Stimulated activated CD4-positive, alpha-beta T cell treated with anti-CD3 and anti-CD28 coated beads, TNF-alpha, amount 100 ng/mL, for 1 hour (primary cell): ENCODE results near the gene HIPK4.
"Not testable (repeated sequence)": the region's sequence is repeated elsewhere in the genome, so short reads cannot be mapped to it uniquely, and the experiment has no call there.

ENCODE experiments used
- DNase-seq, 3 donors: peaks; one replicate each; pipeline ENCODE4 v3.0.0-alpha.2; 2020; ENCODE audit warnings: low read depth in 3 of 3, low spot score in 1 of 3

HIPK4 gene

DNA sequence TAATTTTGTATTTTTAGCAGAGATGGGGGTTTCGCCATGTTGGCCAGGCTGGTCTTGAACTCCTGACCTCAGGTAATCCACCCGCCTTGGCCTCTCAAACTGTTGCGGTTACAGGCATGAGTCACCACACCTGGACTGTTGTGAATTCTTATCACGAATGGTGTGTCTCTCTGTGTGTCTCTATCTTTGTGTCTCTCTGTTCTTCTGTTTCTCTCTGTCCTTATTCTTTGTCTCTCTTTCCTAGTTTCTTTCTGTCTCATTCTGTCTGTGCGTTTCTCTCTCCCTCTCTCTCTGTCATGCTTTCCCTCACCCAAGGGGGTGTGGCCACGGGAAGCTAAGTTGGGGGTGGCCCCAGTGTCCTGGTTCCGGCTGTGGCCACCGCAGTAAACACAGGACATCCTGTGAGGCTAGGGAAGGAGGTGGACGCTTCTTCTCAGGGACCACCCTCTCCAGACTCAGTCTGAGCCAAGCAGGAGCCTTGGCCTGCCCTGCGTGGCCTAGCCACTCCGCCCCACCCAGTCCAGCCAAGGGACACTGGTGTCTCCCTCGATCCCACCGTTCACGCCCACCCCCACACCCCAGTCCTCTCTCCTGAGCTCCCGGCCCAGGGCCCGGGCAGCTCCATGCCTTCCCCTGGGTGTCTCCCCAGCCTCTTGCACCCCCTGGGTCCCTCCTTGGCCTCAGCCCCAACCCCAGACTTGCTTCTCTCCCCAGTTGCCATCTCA, 27.1 kb upstream of the HIPK4 start:
- no peak for DNase-seq

DNA sequence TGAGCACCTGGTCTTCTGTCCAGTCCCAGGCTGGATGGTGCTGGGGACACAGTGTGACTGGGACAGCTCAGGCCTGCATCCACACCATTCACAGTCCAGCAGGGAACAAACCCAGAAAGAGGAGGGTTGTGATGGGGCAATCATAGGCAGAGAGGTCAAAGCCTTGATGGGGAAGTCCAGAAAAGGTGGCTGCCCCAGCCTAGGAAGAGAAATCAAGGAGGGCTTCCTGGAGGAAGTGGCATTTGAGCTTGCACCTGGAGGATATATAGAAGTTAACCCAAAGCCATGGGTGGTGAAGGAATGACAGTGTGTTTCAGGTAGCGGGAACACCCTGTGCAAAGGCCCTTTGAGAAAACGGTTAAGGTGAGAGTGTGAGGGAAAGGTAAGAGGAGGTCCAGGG, 25.8 kb upstream of the HIPK4 start:
- DNase-seq, result no peak

DNA sequence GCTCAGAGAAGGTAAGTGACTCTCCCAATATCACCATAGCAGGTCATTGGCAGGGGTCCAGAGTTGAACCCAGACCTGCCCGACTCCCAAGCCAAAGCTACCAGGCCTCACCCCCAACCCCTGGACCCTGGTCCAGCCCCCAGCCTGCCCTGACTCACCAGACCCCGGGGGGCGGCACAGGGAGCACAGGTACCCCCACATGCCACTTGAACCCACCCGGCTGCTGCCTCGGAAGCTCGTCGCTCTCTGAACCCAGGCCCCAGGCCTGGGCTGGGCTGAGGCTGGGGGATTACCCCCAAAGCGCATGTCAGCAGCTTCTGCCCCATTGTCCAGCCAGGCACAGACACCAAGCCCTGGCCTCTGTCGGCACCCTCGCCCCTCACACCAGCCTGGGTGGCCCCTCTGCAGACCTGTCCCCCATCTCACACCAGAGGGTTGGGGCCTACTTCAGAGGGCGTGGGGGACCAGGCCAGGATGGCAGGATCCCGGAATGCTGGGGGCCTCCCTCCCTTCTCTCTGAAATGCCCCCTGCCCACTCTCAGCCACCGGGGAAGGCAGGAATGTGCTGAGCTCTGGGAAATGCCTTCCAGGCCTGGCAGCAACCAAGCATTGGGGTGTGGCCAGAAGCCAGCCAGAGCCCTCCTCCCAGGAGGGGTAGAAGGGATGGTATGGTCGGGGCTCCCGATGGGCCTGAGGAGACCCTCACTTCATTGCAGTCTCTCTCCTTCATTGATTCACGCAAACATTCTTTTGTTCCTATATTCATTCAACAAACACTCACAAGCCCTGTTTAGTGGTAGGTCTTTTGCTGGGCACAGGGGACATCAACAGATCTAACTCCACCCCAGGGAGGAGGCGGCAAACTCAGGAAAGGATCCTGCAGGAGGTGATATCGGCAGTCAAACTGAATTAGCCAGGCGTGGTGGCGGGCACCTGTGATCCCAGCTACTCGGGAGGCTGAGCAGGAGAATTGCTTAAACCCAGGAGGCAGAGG, 24.9 kb upstream of the HIPK4 start:
- DNase-seq, result no peak

GRCh38 chr19:40413291-40413845, 23.4 kb upstream of the HIPK4 start, which contains the start of gene PRX:
TSS of gene PRX (minus strand) at chr19:40413378. CDS start at chr19:40407932, 5,446 bp downstream.
- no peak for DNase-seq

GRCh38 chr19:40412866-40413265, 22.9 kb upstream of the HIPK4 start:
- no peak for DNase-seq

GRCh38 chr19:40411958-40412499, 22.0 kb upstream of the HIPK4 start:
- DNase-seq, result no peak

DNA sequence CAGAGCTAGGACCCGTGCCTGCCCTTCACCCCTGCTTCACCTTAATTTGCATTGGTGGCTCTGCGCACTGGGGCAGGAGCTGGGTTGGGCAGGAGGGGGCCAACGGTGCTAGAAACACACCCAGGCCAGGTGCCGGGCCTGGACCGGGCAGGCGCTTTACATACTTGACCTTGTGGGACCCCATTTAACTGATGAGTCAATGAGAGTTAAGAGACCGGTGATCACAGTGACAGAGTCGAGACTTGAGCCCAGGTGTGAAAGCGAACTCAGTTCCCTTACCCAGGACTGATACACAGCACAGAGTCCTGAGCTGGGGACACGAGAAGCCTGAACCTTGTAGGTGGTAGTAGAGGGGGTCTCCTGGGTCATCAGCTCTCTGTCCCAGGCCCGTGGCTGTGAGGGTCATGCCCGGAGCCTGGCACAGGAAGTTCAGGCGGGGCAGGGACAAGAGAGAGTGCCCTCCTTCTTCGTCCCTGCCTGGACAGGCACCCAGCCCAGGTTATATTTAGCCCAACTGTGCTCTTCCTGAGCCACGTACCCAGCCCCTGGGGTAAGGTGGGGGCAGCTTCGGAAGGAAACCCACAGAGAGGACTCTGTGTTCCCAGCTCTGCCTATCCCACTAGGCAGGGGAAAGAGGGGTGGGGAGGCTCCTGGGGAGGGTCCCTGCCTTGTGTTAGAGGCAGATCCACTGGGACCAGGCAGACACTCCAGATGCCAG, 21.3 kb upstream of the HIPK4 start:
- no peak for DNase-seq

GRCh38 chr19:40410030-40410389, 20.0 kb upstream of the HIPK4 start:
- no peak for DNase-seq

DNA sequence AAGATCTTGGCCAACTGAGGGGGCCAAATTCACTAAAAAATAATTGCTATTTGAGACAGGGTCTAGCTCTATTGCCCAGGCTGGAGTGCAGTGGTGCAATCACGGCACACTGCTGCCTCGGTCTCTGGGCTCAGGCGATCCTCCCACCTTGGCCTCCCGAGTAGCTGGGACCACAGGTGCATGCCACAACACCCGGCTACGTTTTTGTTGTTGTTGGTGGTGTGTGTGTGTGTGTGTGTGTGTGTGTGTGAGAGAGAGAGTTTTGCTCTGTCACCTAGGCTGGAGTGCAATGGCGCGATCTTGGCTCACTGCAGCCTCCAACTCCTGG, 18.6 kb upstream of the HIPK4 start:
- DNase-seq, result not testable (repeated sequence)

- no peak for DNase-seq
Observed at GRCh38 chr19:40407714-40408597, 18.0 kb upstream of the HIPK4 start.

DNA sequence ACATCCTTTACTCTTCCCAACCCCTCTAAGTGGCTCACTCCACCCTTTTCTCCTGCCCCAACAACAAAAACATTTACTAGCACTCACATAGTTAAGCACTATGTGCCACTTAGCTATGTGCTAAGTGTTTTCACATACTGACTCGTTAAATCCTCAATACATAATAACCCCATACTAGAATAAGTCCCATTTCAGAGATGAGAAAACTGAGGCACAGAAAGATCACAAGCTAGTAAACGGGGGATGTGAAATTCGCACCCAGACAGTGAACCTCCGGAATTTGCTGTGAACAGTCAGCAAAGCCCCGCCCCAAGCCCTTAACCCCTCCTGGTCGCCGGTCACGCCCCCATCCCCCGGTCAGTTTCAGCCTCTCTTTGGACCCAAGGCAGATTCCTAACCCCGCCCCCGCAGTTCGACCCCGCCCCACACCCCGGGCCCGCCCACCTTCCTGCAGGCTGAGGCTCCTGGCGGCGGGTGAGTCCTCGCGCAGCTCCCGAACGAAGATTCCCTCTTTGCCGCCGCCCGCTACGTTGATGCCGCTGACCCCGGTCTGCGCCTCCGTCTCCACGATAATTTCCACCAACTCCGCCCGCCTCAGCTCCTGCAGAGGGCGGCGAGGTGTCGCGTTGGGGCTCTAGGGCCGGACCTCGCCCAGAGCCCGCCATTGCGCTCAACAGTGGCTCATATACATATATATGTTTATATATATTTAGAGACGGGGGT, 13.4 kb upstream of the HIPK4 start:
- peak; percentile 29 to 53 (median 33) for DNase-seq

DNA sequence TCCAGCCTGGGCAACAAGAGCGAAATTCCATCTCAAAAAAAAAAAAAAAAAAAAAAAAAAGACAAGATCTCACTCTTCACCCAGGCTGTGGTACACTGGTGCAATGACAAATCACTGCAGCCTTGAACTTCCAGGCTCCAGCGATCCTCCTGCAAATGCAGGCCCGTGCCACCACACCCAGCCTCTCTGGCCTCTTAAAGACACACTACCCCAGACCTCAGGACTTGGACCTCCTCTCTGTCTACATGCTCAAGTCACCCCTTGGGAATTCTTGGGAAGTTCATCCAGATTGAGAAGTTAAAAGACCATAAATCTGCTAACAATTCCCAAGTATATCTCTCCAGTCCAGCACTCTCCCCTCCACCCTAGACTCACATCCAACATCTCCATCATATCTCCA, 10.6 kb upstream of the HIPK4 start:
- no peak for DNase-seq

DNA sequence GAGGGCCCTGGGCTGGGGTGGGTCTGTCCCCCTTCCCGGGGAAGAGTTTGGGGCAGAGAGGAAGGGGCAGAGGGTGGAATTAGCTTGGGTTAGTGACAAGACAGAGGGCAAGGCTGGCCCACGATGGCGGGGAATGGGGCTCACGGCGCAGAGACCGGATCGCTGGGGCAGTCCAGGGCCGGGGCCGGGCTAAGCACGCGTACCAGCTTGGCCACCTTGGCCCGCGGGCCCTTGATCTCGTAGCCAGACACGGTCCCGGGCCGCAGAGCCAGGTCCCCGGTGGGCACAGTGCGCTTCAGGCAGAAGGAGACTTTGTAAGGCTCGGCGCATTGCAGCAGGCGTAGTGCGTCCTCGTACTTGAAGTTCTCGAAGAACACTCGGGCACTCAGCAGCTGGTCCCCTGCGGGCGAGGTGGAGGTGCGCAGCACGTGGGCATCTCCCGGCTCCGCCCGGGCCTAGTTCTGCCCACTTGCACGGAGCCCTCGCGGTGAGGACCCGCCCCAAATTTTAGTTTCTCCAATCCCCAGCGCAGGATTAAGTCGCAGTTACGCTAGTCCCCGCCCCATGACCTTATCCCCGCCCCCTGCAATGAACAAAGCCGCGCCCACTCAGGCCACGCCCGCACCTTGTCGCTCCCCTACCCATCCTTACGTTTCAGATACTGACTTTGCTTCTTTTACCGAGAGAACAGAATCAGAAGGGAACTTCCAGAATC, 8.6 kb upstream of the HIPK4 start:
- DNase-seq, result peak; percentile 6 to 60 (median 13)

- DNase-seq, result no peak
Observed at GRCh38 chr19:40397568-40397906, 7.6 kb upstream of the HIPK4 start.

GRCh38 chr19:40396886-40397567, 7.0 kb upstream of the HIPK4 start:
- no peak for DNase-seq

DNA sequence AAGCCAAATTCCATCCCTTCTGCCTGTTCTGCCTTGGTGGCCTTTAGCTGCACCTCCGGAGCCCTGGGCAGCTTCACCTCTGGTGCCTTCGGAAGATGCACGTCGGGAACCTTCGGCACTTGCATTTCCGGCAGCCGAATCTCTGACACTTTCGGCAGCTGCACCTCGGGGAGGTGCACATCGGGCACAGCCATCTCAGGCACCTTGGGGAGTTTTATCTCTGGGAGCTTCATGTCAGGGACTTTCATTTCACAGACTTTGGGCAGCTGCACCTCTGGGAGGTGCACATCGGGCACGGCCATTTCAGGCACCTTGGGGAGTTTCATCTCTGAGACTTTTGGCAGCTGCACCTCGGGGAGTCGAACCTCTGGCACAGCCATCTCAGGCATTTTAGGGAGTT, 6.0 kb upstream of the HIPK4 start:
- DNase-seq, result no peak

GRCh38 chr19:40394816-40395210, 4.8 kb upstream of the HIPK4 start:
- no peak for DNase-seq
